Stimulated activated CD4-positive, alpha-beta T cell treated with anti-CD3 and anti-CD28 coated beads, TNF-alpha, amount 100 ng/mL, for 48 hours (primary cell): ENCODE data around the gene PDE4DIP.
"Not testable (repeated sequence)": the region's sequence is repeated elsewhere in the genome, so short reads cannot be mapped to it uniquely, and the experiment has no call there.

ENCODE experiments used
- DNase-seq, 3 donors: peaks; one replicate each; pipeline ENCODE4 v3.0.0-alpha.2; 2020; ENCODE audit warnings: low read depth in 3 of 3

Gene PDE4DIP

GRCh38 chr1:148844220-148844619, at the start of gene PDE4DIP:
Gene PDE4DIP, plus strand, starts transcription at chr1:148844428. Its CDS starts 347 bp downstream, at chr1:148844775.
- peak in 2 of 3 donors; percentile 3 to 29 for DNase-seq

- DNase-seq, result not testable (repeated sequence)
Observed at GRCh38 chr1:148808268-148808928, 35.8 kb upstream of the PDE4DIP start.

DNA sequence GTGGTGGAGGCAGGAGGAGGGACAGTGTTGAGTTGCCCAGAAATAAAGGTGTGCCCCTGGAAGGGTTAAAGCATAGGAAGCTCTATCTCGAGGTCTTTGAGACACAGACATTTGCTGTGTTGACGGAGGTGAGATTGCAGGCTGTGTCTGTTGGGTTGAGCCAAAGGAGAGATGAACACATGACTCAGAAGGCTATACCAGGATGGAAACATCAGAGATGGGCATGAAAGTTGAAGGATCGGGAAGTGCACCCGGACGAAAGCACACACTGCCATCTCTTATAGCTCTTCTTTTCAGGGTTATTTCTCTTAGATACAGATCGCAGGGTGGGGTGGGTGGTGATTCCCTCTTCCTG, 35.3 kb upstream of the PDE4DIP start:
- not testable (repeated sequence) for DNase-seq

- DNase-seq, result not testable (repeated sequence)
Observed at GRCh38 chr1:148822180-148822579, 22.0 kb upstream of the PDE4DIP start.

DNA sequence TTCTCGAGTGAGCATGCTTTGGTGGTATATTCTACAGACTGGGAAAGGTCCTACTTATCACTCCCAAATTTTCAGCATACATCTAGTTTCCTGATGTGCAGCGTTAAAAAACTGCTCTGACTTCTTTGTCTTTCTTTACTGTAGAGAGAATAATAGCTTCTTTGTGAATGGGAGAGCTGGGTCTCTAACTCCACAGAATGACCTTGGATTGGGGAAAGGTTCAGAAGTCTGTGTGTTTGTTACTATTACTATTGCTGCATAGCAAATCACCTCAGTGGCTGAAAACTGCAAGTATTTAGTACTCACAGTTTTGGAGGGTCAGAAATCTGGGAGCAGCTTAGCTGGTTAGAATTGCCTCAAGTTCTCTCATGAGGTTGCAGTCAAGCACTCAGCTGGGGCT, 20.4 kb upstream of the PDE4DIP start:
- DNase-seq, result not testable (repeated sequence)

- DNase-seq, result not testable (repeated sequence)
Observed at GRCh38 chr1:148825029-148825428, 19.2 kb upstream of the PDE4DIP start.

DNA sequence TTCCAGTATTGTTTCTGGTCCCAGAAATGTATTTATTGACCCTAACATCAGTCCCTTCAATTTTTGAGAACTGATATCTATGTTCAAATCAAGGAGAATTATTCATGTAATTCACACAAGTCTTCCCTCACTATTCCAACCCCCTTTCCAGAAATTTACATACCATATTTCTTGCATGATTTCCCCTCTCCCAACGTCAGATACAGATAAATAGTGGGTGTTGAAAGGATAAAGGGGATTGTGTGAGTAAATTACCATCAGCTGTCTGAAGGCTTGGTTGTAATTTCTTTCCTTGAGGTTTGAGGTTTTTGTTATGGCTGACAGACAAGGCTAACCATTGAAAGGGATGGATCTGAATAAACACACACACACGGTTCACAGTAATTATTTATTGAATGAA, 15.7 kb upstream of the PDE4DIP start:
- DNase-seq, result not testable (repeated sequence)

GRCh38 chr1:148828962-148829361, 15.3 kb upstream of the PDE4DIP start:
- DNase-seq, result not testable (repeated sequence)

DNA sequence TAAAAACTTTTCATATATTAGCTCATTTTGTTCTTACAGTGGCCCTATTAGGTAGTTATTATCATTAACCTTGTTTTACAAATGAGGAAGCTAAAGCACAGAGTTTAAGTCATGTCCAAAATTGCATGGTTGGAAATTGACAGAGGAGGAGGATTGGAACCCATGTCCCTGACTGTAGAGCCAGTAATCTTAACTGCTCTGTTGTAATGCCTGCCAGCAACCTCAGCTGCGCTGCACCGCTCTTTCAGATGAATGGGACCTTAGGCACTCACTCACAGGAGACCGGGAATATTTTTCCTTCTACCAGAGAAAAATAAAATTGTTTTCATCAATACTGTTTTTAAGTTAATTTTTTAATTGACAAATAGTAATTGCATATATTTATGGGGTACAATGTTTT, 14.9 kb upstream of the PDE4DIP start:
- DNase-seq, result not testable (repeated sequence)

- not testable (repeated sequence) for DNase-seq
Observed at GRCh38 chr1:148841262-148841661, 3.0 kb upstream of the PDE4DIP start.

DNA sequence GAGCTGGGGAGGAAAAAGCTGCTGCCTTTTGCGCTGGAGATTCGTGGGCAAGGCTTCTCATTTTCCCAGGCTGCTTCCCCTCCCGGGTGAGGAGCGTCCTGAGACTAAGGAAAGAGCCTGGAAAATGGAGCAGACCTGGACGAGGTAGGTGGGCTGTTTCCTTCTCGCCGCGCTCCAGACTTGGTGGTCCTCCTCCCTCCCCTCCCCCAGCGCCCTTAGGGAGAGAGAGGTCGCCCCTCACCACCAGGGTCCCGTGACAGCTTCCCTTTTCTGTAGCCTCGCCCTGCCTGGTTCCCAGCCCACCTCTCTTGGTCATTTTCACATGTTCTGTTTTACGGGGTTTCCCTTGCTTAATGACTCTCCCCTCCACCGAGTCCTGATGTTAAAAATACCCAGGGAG, 423 bp downstream of the PDE4DIP start:
- DNase-seq, result not testable (repeated sequence)

- DNase-seq, result not testable (repeated sequence)
Observed at GRCh38 chr1:148845068-148845467, 840 bp downstream of the PDE4DIP start.

- DNase-seq, result not testable (repeated sequence)
Observed at GRCh38 chr1:148850347-148850746, 6.1 kb downstream of the PDE4DIP start.

GRCh38 chr1:148850840-148851239, 6.6 kb downstream of the PDE4DIP start:
- DNase-seq, result not testable (repeated sequence)

DNA sequence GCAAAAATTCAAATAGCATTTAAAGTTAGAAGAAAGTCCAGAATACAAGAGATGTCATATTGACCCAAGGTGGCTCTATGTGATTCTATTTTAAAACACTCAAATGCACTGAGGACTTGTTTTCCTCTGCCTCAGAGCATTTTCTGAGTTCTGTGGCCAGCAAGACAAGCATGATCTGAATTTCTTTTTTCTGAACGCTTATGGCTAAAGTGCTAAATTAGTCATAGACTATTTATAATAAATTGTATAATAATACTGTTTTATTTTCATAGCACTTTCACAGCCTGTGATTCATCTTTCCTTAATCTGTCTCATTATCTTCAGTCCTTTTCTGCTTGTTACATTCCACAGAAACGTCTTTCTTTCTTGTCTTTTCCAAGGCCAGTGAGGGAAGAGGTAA, 7.5 kb downstream of the PDE4DIP start:
- not testable (repeated sequence) for DNase-seq

DNA sequence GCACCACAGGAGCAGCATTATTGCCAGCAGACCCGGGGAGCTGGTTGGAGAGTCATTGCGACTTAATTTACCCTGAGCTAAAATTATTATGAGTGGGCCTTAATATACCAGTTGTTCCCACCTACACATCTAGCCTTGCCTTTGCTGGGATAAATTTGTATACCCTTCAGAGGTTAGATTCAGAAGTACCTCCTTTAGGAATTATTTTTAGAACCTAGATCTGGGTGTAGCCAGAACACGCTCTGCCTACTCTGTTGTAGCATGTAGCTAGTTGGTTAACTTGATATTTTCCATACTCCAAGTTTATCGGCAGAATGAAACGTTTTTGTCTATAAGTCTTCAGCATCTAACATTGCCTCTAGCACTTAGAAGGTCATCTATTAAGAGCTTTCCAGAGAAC, 9.1 kb downstream of the PDE4DIP start:
- DNase-seq, result not testable (repeated sequence)

GRCh38 chr1:148854063-148854462, 9.8 kb downstream of the PDE4DIP start:
- not testable (repeated sequence) for DNase-seq

GRCh38 chr1:148855367-148855766, 11.1 kb downstream of the PDE4DIP start:
- not testable (repeated sequence) for DNase-seq

DNA sequence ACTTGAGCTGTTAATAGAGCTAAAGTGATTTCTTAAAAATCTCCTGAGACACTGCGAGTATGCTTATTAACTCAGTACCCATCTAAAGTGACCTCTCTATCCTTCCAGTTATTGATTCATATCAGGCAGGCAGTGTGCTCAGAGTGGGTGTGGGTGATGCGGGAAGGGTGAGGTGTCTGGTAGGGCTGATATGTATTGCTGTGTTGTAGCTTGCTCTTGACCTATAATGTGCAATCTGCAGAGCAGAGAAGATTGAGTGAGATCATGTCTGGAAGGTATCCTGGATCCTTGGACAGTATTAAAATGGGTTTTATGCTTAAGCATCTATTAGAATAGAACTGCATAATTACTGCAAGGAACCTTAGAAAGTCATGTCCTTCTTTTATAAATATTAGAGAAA, 15.8 kb downstream of the PDE4DIP start:
- not testable (repeated sequence) for DNase-seq

- not testable (repeated sequence) for DNase-seq
Observed at GRCh38 chr1:148860579-148861259, 16.5 kb downstream of the PDE4DIP start.

DNA sequence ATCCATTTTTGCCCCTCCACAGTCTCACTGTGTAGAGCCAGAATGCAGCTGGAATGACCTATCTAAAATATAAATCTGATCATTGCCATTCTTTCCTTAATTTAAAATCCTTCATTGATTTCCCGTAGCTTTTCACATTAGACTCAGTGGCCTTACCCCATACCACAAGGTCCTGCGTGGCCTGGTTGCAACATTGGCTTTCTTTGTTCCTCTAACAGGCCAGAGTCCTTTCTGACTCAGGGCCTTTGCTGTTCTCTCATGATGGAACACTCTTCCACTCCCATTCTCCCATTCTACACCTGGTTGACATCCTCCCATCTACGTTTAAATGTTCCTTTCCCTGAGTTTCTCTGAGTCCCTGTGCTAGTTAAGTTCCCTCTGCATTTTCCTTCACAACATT, 18.4 kb downstream of the PDE4DIP start:
- not testable (repeated sequence) for DNase-seq

GRCh38 chr1:148868924-148869633, 24.9 kb downstream of the PDE4DIP start:
- DNase-seq, result not testable (repeated sequence)

GRCh38 chr1:148869634-148869961, 25.4 kb downstream of the PDE4DIP start:
- not testable (repeated sequence) for DNase-seq
